Pons (tissue), 1 donor: ENCODE data around the gene PPARGC1A.
A peak's percentile ranks its signal among the peaks of the same experiment; 100 is the strongest.

Source experiments
- DNase-seq: peaks from one replicate; pipeline ENCODE4 v3.0.0-alpha.2; 2016; ENCODE audit warnings: low spot score

Gene PPARGC1A

GRCh38 chr4:23911675-23912455, 22.0 kb upstream of the PPARGC1A start:
- DNase-seq, result no peak

GRCh38 chr4:23909671-23910070, 19.8 kb upstream of the PPARGC1A start:
- DNase-seq, result no peak

GRCh38 chr4:23906839-23907238, 17.0 kb upstream of the PPARGC1A start:
- no peak for DNase-seq

GRCh38 chr4:23904639-23905071, 14.8 kb upstream of the PPARGC1A start:
- no peak for DNase-seq

- DNase-seq, result no peak
These were observed 14.1 kb upstream of the PPARGC1A start for GRCh38 chr4:23903859-23904438.

GRCh38 chr4:23902222-23902804, 12.5 kb upstream of the PPARGC1A start:
- DNase-seq, result no peak

- DNase-seq, result no peak
These were observed 10.8 kb upstream of the PPARGC1A start for GRCh38 chr4:23900636-23901035.

- DNase-seq, result no peak
These were observed 9.7 kb upstream of the PPARGC1A start for GRCh38 chr4:23899565-23899964.

- DNase-seq, result no peak
These were observed 7.8 kb upstream of the PPARGC1A start for GRCh38 chr4:23897564-23898109.

GRCh38 chr4:23894021-23894420, 4.2 kb upstream of the PPARGC1A start:
- DNase-seq, result no peak

- no peak for DNase-seq
These were observed 1.2 kb upstream of the PPARGC1A start for GRCh38 chr4:23891064-23891421.

- DNase-seq, result peak; percentile 32
These were observed 669 bp upstream of the PPARGC1A start for GRCh38 chr4:23890369-23891063.

- peak; percentile 29 for DNase-seq
These were observed 456 bp downstream of the PPARGC1A start for GRCh38 chr4:23889391-23889790.

- peak; percentile 45 for DNase-seq
These were observed 1.2 kb downstream of the PPARGC1A start for GRCh38 chr4:23888421-23889319.

- DNase-seq, result no peak
These were observed 1.9 kb downstream of the PPARGC1A start for GRCh38 chr4:23887989-23888388.

GRCh38 chr4:23887173-23887572, 2.7 kb downstream of the PPARGC1A start:
- no peak for DNase-seq

- DNase-seq, result no peak
These were observed 3.8 kb downstream of the PPARGC1A start for GRCh38 chr4:23885943-23886590.

- DNase-seq, result no peak
These were observed 5.1 kb downstream of the PPARGC1A start for GRCh38 chr4:23884741-23885140.

GRCh38 chr4:23884261-23884660, 5.6 kb downstream of the PPARGC1A start:
- DNase-seq, result no peak

GRCh38 chr4:23882976-23883531, 6.8 kb downstream of the PPARGC1A start:
- no peak for DNase-seq
